Stomach (tissue), 9 donors: Measurements from ENCODE around the gene TMEM235. TPM values are rescaled to one million over a fixed set of nuclear protein-coding genes. Genes with fewer than 3 reads are reported as not detected.

Experiments used
- DNase-seq, 2 donors: peaks; one replicate each; pipeline versions ENCODE4 v3.0.0 to v3.0.0-alpha.2; 2013 to 2019
- H3K27ac ChIP-seq, 5 donors: fragments of 200-600 bp in 4 of 5; sonication (generic) in 4 of 5; one replicate each; pipeline ENCODE4 v1.5.1; 2013 to 2019; ENCODE audit warnings: mild to moderate bottlenecking in 1 of 5, moderate library complexity in 1 of 5
- H3K27me3 ChIP-seq, 3 donors: fragments of 200-600 bp; sonication (generic); one replicate each; pipeline ENCODE4 v1.5.1; 2017 to 2019; ENCODE audit warnings: mixed run types in 1 of 3
- H3K36me3 ChIP-seq, 4 donors: fragments of 200-600 bp; sonication (generic); 1 replicate in 3 of 4; 2 replicates in 1 of 4; pipeline ENCODE4 v1.5.1; 2016 to 2019
- H3K4me1 ChIP-seq, 4 donors: fragments of 200-600 bp; sonication (generic); one replicate each; pipeline ENCODE4 v1.5.1; 2016 to 2019
- H3K4me3 ChIP-seq, 4 donors: fragments of 200-600 bp; sonication (generic) in 3 of 4; one replicate each; pipeline ENCODE4 v1.5.1; 2016 to 2019; ENCODE audit warnings: mild to moderate bottlenecking in 1 of 4
- H3K9me3 ChIP-seq, 4 donors: fragments of 200-600 bp; sonication (generic); one replicate each; pipeline ENCODE4 v1.5.1; 2016 to 2019
- EP300 ChIP-seq: sonication (generic); formaldehyde crosslinking; IDR thresholded peaks from one replicate; pipeline ENCODE4 v1.6.1; 2017; ENCODE audit warnings: antibody characterized with exemption
- POLR2A ChIP-seq, 4 donors: fragments of 450-650 bp; IDR thresholded peaks; one replicate each; pipeline ENCODE4 v1.6.1; 2016; ENCODE audit warnings: antibody characterized with exemption in 4 of 4, control low read depth in 2 of 4, mild to moderate bottlenecking in 1 of 4, moderate library complexity in 1 of 4
- POLR2AphosphoS5 ChIP-seq, 3 donors: sonication (generic); formaldehyde crosslinking; IDR thresholded peaks; one replicate each; pipeline ENCODE4 v1.6.1; 2016; ENCODE audit warnings: antibody characterized with exemption in 3 of 3
- WGBS, 5 donors: extraction: QIAGEN DNeasy Blood & Tissue Kit in 3 of 5; methylation state at CpG; one replicate each; pipeline versions ENCODE4 v1.1.5 to v1.1.7; 2013 to 2018; 5-methylcytosine and 5-hydroxymethylcytosine counted together
- intact Hi-C: fragments of 100-400 bp; cut with DNase I; formaldehyde crosslinking; loops from one replicate; pipeline ENCODE4 v1.15.1; 2023; ENCODE audit warnings: low total_unique reads
- polyA plus RNA-seq, 3 donors: library from polyadenylated mRNA; stranded (reverse); fragments of 200-250 nt; gene quantifications; one replicate each; pipeline ENCODE4 v1.2.3, GENCODE V29; 2013
- total RNA-seq, 5 donors: library from RNA; depleted of rRNA; stranded (reverse); fragments of >200 nt; gene quantifications; one replicate each; pipeline versions ENCODE4 v1.1.0 to v1.2.3, GENCODE V29; 2014 to 2016
- TF ChIP-seq, protein P1 (sequence below), 7 experiments: fragments of 450-650 bp in 4 of 7; fragments of 200-600 bp in 3 of 7; sonication (generic) in 3 of 7; IDR thresholded peaks; one replicate each; pipeline ENCODE4 v1.5.1; 2016 to 2019; ENCODE audit warnings: antibody characterized with exemption in 7 of 7, control low read depth in 2 of 7, mild to moderate bottlenecking in 1 of 7
- donor health status: healthy with polysubstance abuse.
- donor health status: Bipolar disorder and iron deficiency.
- donor health status: healthy.

The TMEM235 gene
- total and polyA plus RNA-seq, 8 donors = not detected

DNA sequence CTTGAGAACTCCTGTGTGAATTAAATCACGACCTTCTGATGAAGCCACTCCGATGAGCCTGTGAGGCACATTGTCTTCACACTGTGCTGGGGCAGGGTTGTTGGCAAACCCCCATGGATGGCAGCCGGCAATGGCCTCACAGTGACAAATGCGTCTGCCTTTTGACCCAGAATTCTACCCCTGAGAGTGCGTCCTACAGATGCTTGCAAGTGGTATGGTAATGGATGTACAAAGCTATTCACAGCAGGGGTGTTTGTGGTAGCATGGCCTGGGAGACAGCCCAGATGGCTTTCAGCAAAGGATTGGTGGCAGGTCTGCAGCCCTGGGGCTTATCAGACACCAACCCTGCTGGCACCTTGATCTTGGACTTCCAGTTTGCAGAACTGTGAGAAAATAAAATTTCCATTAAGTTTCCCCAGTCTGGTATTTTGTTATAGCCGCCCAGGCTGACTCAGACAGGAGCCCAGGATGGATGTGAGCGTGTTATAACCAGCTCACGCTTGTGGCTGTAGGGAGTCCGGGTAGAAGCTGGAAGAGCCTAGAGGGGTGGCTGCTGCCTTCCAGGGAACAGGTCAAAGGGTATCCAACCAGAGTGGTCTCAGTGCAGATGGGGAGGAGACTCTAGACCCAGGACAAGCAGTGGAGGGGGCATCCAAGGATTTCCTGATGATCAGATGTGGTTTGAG, 34.1 kb upstream of the TMEM235 start:
- H3K4me3 ChIP-seq = no peak overlapping the region
- H3K9me3 ChIP-seq = no peaks in the 10 kb centered on the region
- TF ChIP-seq EP300 (no peak), POLR2A (IDR thresholded peaks at IDR 0.05) (no peak), POLR2AphosphoS5 (IDR thresholded peaks at IDR 0.05) (no peak)
- TF ChIP-seq, protein P1, sequence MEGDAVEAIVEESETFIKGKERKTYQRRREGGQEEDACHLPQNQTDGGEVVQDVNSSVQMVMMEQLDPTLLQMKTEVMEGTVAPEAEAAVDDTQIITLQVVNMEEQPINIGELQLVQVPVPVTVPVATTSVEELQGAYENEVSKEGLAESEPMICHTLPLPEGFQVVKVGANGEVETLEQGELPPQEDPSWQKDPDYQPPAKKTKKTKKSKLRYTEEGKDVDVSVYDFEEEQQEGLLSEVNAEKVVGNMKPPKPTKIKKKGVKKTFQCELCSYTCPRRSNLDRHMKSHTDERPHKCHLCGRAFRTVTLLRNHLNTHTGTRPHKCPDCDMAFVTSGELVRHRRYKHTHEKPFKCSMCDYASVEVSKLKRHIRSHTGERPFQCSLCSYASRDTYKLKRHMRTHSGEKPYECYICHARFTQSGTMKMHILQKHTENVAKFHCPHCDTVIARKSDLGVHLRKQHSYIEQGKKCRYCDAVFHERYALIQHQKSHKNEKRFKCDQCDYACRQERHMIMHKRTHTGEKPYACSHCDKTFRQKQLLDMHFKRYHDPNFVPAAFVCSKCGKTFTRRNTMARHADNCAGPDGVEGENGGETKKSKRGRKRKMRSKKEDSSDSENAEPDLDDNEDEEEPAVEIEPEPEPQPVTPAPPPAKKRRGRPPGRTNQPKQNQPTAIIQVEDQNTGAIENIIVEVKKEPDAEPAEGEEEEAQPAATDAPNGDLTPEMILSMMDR (IDR thresholded peaks at IDR 0.05) = no peak
- H3K4me1 ChIP-seq = peaks cover 6 to 21% (median 15%) of the 10 kb centered on the region in 4 donors
- WGBS, 5 donors = 73 to 83% (median 81%) methylated on average over 9 of the region's 9 CpGs
- H3K27ac ChIP-seq = peak overlapping the region in 4 of 5 donors; percentile 85 to 93 (median 87)
- H3K27me3 ChIP-seq = no peaks in the 10 kb centered on the region
- no peak for DNase-seq
- intact Hi-C loops = no loop called here
- peaks cover 6 to 56% (median 51%) of the 10 kb centered on the region in 4 donors for H3K36me3 ChIP-seq

DNA sequence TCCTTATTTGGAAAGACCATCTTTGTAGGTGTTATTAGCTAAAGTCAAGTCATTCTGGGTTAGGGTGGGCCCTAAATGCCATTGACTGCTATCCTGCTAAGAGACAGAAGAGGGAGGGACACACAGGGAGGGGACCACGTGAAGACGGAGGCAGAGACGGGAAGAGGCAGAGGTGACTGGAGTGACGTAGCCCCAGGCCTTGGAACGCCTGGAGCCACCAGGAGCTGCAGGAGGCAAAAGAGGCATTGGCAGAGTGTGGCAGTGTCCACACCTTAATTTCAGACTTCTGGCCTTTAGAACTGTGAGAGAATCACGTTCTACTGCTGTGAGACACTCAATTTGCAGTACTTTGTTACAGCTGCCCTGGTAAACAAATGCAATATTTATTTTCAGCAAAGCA, 31.0 kb upstream of the TMEM235 start:
- Histone ChIP-seq H3K9me3 (no peaks in the 10 kb centered on the region), H3K4me1 (peaks cover 6 to 21% (median 15%) of the 10 kb centered on the region in 4 donors), H3K4me3 (no peak overlapping the region), H3K27ac (peak overlapping the region in 3 of 5 donors; percentile 85 to 93 (median 86)), H3K36me3 (peaks cover 5 to 59% (median 56%) of the 10 kb centered on the region in 4 donors), H3K27me3 (no peaks in the 10 kb centered on the region)
- intact Hi-C loops = no loop called here
- WGBS, 5 donors = 82 to 90% (median 86%) methylated on average over 6 of the region's 6 CpGs
- no peak for DNase-seq
- TF ChIP-seq, protein P1 (IDR thresholded peaks at IDR 0.05) = no peak
- TF ChIP-seq POLR2A (IDR thresholded peaks at IDR 0.05) (no peak), EP300 (no peak)

DNA sequence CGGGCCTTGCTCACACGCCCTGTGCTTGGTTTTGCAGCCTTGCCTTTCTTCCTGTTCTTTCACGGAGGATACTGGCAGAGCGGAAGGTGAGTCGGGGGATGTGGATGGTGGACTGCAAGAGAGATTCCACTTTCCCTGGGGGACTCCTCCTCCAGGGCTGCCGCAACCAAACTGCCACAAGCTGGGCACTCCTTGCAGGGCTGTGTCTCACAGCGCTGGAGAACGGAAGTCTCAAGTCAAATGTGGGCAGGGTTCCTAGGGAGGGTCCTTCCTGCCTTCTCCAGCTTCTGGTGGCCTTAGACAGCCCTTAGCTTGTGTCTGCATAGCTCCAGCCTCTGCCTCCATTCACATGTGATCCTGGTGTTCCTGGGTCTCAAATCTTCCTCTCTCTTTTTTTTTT, 28.8 kb upstream of the TMEM235 start:
- H3K27ac ChIP-seq = no peak overlapping the region
- H3K27me3 ChIP-seq = no peaks in the 10 kb centered on the region
- peaks cover 6 to 16% (median 15%) of the 10 kb centered on the region in 4 donors for H3K4me1 ChIP-seq
- H3K9me3 ChIP-seq = no peaks in the 10 kb centered on the region
- WGBS, 5 donors = 81 to 95% (median 94%) methylated on average over 8 of the region's 8 CpGs
- peaks cover 5 to 46% (median 45%) of the 10 kb centered on the region in 4 donors for H3K36me3 ChIP-seq
- H3K4me3 ChIP-seq = no peak overlapping the region
- intact Hi-C loops = no loop called here
- TF ChIP-seq POLR2AphosphoS5 (IDR thresholded peaks at IDR 0.05) (no peak), EP300 (no peak), POLR2A (IDR thresholded peaks at IDR 0.05) (no peak)
- TF ChIP-seq, protein P1 (IDR thresholded peaks at IDR 0.05) = no peak
- DNase-seq = no peak

DNA sequence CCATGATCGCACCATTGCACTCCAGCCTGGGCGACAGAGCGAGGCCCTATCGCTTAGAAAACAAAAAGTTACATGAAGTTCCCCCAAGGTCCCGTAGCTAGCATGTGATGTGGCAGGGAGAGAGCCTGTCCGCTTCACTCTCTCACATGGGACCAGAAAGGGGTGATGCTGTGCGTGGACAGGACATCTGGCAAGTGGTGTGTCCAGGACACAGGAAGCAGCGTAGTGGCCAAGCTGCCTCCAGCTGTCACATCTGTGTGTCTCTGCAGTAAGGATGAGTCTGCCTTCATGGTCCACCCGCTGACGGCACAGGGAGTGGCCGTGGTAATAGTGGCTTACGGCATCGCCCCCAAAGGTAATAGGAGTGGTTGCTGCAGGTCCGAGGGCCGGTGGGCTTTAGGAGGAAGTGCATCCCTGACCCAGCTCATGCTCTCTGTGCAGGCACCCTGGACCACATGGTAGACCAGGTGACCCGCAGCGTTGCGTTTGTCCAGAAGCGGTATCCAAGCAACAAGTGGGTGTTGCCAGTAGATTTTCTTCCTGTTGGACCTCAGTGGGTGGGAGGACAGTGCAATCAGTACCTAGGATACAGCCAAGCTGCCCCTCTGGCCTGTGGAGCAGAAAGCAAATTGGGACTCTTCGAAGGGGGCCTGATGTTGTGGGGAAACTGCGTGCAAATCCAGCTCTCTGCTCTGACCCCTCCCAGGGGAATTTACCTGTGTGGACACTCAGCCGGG, 26.9 kb upstream of the TMEM235 start:
- H3K36me3 ChIP-seq = peaks cover 5 to 45% (median 42%) of the 10 kb centered on the region in 4 donors

More for the DNA sequence above, 26.9 kb upstream of the TMEM235 start:
- Histone ChIP-seq H3K4me1 (peaks cover 2 to 6% (median 5%) of the 10 kb centered on the region in 4 donors), H3K4me3 (no peak overlapping the region), H3K27ac (no peak overlapping the region), H3K27me3 (no peaks in the 10 kb centered on the region), H3K9me3 (no peaks in the 10 kb centered on the region)
- intact Hi-C loops = no loop called here
- TF ChIP-seq, protein P1 (IDR thresholded peaks at IDR 0.05) = no peak
- no peak for TF ChIP-seq POLR2A (IDR thresholded peaks at IDR 0.05)
- no peak for TF ChIP-seq EP300
- no peak for TF ChIP-seq POLR2AphosphoS5 (IDR thresholded peaks at IDR 0.05)
- DNase-seq = no peak
- WGBS, 5 donors = 87 to 89% (median 88%) methylated on average over 18 to 22 of the region's 22 CpGs
